ENCODE data around the gene DIO3. TPM values are rescaled to one million over a fixed set of nuclear protein-coding genes. Genes with fewer than 3 reads are reported as not detected.

Gene DIO3
- total RNA-seq (2014; rRNA removed) (4.9 and 5.8 TPM in 2 replicates), Bru-seq, nascent RNA (percentile 34 among the genes with signal in this experiment), BruChase-seq, experiment 1, labeled RNA remaining after a 6-hour chase (percentile 52 among the genes with signal in this experiment), BruChase-seq, experiment 2, labeled RNA remaining after a 2-hour chase (percentile 25 among the genes with signal in this experiment)
- long read RNA-seq, transcript DIO3-201 (1 exons, 2,102 nt), result major isoform, 11 of 11 reads
- long read RNA-seq, partial matches to known transcripts, result 0 of 11 reads
- long read RNA-seq, other reads (novel, unspliced or antisense), result 0 of 11 reads

DNA sequence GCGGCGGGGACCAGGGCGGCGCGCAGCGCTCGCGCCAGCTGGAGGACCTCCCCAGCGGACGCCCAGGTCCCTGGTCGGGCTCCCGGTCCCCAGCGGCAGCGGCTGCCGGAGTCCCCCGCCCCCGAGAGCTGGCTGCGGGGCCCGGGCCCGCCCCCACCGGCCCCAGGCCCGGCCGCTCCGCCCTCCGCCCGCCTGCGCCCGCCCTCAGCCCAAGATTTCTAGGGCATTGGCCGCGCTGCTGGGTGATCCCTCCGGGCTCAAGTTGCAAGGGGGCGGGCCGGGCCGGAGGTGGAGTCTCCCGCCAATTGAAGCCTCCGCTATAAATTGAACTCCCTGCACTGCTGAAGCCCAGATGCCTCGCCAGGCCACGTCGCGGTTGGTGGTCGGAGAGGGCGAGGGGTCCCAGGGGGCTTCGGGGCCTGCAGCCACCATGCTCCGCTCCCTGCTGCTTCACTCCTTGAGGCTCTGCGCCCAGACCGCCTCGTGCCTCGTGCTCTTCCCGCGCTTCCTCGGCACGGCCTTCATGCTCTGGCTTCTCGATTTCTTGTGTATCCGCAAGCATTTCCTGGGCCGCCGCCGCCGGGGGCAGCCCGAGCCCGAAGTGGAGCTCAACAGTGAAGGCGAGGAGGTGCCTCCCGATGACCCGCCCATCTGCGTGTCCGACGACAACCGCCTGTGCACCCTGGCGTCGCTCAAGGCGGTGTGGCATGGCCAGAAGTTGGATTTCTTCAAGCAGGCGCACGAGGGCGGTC is at the start of gene DIO3:
DIO3 (plus strand) TSS at position 351 of the 752 bp plus-strand sequence.
- Histone ChIP-seq H3K9ac (ENCODE audit: low read length) (no peak within 1 kb of the TSS), H3K27me3 (ENCODE audit: low read length) (peaks cover 46% of the 10 kb centered on the region), H3K27ac (ENCODE audit: low read length) (no peak within 1 kb of the TSS), H2AFZ (ENCODE audit: low read length) (no peak within 1 kb of the TSS), H3K36me3 (ENCODE audit: low read depth, low read length) (no peaks in the 10 kb centered on the region), H3K4me3 (ENCODE audit: low read length) (no peak within 1 kb of the TSS; the same call in 1 of the 2 replicates), H4K20me1 (ENCODE audit: low read length) (no peaks in the 10 kb centered on the region), H3F3A (ENCODE audit: low read length, unreplicated experiment) (no peaks in the 10 kb centered on the region), H3K79me2 (ENCODE audit: low read length) (peaks cover 16% of the 10 kb centered on the region), H3K4me1 (ENCODE audit: insufficient read depth, low read length) (no peaks in the 10 kb centered on the region), H3K9me3 (ENCODE audit: low read length) (no peaks in the 10 kb centered on the region), H3K4me2 (ENCODE audit: low read length) (no peak within 1 kb of the TSS), H3K9me2 (replicated peaks; ENCODE audit: low read length) (no peaks in the 10 kb centered on the region)
- no peak for TF ChIP-seq EZH2phosphoT487 (IDR thresholded peaks at IDR 0.05; ENCODE audit: borderline replicate concordance, low read length)
- no peak for TF ChIP-seq CTCF (conservative IDR thresholded peaks at IDR 0.05; ENCODE audit: low read depth, low read length)
- no peak for TF ChIP-seq EZH2 (IDR thresholded peaks at IDR 0.05; ENCODE audit: low read length, unreplicated experiment)
- ATAC-seq, result peak; percentile 73
- intact Hi-C loops (cut with micrococcal nuclease), result no loop called here
- ChIA-PET POLR2A (ENCODE audit: unreplicated experiment) (interaction anchor here (0.7 kb wide), 1 partner anchor 432 kb away, joined by 5 read pairs; no protein-coding TSS in a partner anchor), CTCF (no interaction called here)
- DNase-seq, result peak; percentile 79
- BruUV-seq (replicated peaks), result TSS peak; percentile 39

DNA sequence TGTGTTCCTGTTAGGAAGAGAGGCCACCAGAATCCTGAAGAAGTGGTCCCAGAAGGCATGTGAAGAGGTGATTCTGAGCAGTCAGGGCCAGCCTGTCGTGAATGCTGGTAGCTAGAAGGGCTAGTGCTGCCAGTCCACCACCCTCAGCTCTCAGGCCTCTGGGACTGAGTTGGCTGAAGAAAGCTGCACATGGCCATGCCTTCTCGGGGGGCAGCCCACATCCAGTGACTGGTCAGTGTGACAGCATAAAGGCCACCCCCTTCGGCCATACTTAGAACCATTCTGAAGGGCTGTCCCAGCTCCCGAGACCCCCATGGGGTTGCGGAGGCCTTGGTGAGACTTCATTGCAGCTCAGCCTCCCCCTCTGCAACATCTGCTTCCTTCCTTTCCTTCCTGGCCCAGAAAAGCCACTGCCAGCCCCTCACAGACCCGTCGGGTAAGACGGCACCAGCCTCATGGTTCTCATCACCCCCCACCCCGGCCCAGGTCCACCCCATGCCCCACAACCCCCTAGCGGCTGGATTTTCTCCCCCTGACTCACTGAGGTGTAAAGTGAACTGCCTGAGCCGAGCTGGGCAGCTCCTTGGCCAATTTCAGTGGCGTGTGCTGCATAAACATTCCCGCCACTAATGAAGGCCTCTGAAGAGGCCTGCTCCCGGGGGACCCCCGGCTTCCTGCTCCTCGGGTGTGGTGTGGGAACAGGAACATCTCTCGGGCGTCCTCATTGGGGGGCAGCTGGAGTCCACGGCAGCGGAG is 49.5 kb upstream of the DIO3 start:
- ChIA-PET POLR2A (ENCODE audit: unreplicated experiment) (no interaction called here), CTCF (no interaction called here)
- Histone ChIP-seq H3K9me2 (replicated peaks; ENCODE audit: low read length) (no peaks in the 10 kb centered on the region), H2AFZ (ENCODE audit: low read length) (no peak overlapping the region), H3K4me2 (ENCODE audit: low read length) (no peak overlapping the region), H3K9ac (ENCODE audit: low read length) (no peak overlapping the region), H4K20me1 (ENCODE audit: low read length) (no peaks in the 10 kb centered on the region), H3K4me3 (ENCODE audit: low read length) (no peak overlapping the region), H3K79me2 (ENCODE audit: low read length) (no peaks in the 10 kb centered on the region), H3F3A (ENCODE audit: low read length, unreplicated experiment) (no peaks in the 10 kb centered on the region), H3K27ac (ENCODE audit: low read length) (no peak overlapping the region), H3K9me3 (ENCODE audit: low read length) (no peaks in the 10 kb centered on the region), H3K27me3 (ENCODE audit: low read length) (no peaks in the 10 kb centered on the region), H3K36me3 (ENCODE audit: low read depth, low read length) (no peaks in the 10 kb centered on the region), H3K4me1 (ENCODE audit: insufficient read depth, low read length) (no peaks in the 10 kb centered on the region)
- BruUV-seq (replicated peaks), result no TSS peak
- DNase-seq, result no peak
- TF ChIP-seq EZH2 (IDR thresholded peaks at IDR 0.05; ENCODE audit: low read length, unreplicated experiment), result no peak
- TF ChIP-seq CTCF (conservative IDR thresholded peaks at IDR 0.05; ENCODE audit: low read depth, low read length), result no peak
- TF ChIP-seq EZH2phosphoT487 (IDR thresholded peaks at IDR 0.05; ENCODE audit: borderline replicate concordance, low read length), result no peak
- no peak for ATAC-seq
- intact Hi-C loops (cut with micrococcal nuclease), result no loop called here
